Activated effector memory CD4-positive, alpha-beta T cell treated with anti-CD3 and anti-CD28 coated beads, Interleukin-2, amount 50 U/mL, for 16 hours (primary cell): ENCODE measurements around the gene TSC2.
"Not testable (repeated sequence)": the region's sequence is repeated elsewhere in the genome, so short reads cannot be mapped to it uniquely, and the experiment has no call there.

Source experiments
- DNase-seq: peaks from one replicate; pipeline ENCODE4 v3.0.0-alpha.2; 2020

Gene TSC2

GRCh38 chr16:2124694-2125444 is 77.1 kb downstream of the TSC2 start:
- not testable (repeated sequence) for DNase-seq

- not testable (repeated sequence) for DNase-seq
Observed at GRCh38 chr16:2125609-2126008, 77.8 kb downstream of the TSC2 start.

DNA sequence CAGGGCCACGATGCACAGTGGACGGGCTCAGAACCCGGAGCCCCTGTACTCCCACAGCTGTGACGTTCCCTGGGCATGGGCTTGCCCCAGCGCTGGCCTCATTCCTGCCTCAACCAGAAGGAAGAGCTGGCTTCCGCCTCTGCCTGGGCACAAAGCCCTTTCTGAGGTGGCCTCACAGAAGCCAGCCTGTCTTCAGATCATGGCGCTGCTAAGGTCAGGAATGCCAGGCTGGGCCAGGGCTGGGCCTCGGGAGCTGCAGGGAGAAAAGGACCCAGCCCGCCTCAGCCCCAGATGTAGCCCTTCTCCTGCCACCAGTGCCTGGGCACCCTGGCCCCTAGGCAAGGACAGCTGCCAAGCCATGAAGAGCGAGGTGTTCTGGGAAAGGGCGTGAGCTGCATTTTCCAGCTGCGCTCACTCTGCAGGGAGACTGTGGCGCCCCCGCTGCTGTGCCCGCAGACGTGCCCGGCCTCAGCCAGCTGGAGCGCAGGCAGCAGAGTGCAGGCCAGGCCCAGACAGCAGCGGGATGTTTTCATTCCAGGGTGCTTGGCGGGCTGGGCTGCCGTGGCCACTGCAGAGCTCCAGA is 78.5 kb downstream of the TSC2 start:
- DNase-seq = not testable (repeated sequence)

GRCh38 chr16:2126928-2127556 is 79.3 kb downstream of the TSC2 start:
- DNase-seq = not testable (repeated sequence)

- not testable (repeated sequence) for DNase-seq
Observed at GRCh38 chr16:2127630-2128280, 80.0 kb downstream of the TSC2 start.

GRCh38 chr16:2129251-2129650 is 81.5 kb downstream of the TSC2 start:
- DNase-seq = not testable (repeated sequence)

- DNase-seq = not testable (repeated sequence)
Observed at GRCh38 chr16:2129890-2130447, 82.2 kb downstream of the TSC2 start.

DNA sequence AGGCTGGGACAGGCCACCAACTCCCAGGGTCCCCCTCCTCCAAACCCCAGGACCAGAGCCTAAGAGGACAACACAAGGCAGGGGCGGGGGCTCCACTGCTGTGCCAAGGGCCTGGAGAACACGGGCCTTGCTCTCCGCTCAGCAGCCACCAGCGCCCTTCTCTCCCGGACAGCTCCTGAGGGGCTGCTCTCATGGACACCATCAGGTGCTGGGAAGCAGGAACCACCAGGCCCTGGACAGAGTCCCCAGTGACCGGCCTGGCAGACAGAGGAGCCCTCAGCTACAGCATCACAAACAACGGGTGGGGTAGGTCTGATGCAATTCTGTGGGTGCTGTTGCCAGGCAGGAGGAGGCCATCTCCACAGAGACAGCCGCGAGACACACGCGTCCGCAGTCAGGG is 86.0 kb downstream of the TSC2 start:
- DNase-seq = not testable (repeated sequence)

GRCh38 chr16:2135071-2135470 is 87.3 kb downstream of the TSC2 start:
- DNase-seq = peak; percentile 69

DNA sequence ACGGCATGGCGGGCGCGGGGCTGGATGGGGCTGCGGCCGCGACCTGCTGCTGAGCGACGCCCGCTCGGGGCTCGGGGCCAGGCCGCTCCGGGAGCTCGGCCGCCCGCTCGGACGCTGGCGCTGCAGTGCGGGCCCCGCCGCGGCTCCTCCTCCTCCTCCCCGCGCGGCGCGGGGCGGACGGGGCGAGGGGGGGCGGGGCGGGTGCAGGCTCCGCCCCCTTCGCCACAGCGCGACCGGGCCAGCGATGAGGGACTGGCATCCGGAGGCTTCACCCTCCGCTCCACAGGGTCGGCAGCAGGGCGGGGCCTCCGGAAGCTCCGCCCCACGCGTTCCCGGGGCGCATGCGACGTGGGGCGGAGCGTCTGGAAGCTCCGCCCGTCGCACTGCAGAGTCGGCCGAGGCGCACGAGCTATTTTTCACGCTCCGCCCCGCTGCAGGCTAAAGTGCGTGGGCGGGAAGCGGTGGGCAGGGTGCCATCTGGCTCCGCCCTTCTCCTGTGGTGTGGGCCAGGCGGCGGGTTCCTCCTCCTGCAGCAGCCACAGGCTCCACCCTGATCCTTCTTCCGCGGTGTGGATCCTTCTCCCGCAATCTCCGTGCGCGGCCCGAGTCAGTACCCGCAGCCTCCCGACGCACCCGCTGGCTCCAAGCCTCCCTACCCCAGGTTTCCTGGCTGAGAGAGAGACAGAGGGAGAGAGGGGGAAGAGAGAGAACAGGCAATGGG is 88.1 kb downstream of the TSC2 start, which contains the start of gene PKD1:
PKD1 (minus strand) TSS at position 129 of the 721 bp plus-strand sequence. CDS start 209 bp downstream, outside the sequence.
- peak; percentile 99 for DNase-seq
